ENCODE data around the gene RNF26.

DNA sequence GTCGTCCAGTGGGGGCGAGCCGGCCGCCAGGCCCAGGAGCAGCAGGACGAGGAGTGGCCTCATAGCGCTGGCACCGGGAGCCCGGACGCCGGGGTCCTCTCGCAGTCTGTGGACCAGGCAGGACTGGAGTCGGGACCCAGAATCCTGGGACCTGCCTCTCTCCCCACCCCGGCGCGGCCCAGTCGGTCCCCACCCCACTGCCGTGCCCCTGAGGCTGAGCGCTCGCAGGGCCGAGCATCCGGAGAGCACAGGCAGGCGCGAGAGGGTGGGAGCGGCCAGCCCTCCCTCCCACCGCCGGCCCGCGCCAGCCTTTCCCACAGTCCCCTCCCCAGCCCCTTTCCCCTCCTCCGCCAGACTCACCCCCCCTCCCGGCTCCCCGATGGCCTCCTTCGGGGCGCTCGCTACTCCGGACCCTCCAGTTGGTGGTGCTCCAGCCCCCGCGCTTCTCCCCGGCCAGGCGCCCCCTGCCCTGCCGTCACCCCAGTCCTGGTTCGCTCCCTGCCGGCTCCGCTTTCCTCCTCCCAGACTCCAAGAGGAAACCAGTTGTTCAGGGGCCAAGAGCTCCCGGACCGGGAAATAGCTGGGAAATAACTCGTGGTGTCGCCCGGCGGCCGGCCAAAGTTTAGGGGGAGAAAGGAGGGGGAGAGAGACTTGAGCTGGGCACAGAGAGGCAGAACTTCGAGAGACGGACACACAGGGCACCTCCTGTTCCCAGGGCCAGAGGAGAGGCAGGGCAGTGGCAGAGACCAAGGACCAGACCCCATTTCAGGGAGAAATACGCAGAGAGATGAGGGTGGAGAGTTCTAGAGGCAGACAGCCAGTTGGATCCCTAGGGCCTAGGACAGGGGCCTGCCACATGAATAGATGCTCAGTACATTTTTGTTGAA, 6.3 kb downstream of the RNF26 start, which contains the start of gene C1QTNF5:
- no peak for TF ChIP-seq SMC3 (IDR thresholded peaks at IDR 0.05; ENCODE audit: low read depth, low read length)
- no peak for TF ChIP-seq POLR2A (IDR thresholded peaks at IDR 0.05; ENCODE audit: low read depth, low read length)
- TF ChIP-seq RFX5 (IDR thresholded peaks at IDR 0.05; ENCODE audit: low read depth, low read length) = no peak
- TF ChIP-seq, protein P1, sequence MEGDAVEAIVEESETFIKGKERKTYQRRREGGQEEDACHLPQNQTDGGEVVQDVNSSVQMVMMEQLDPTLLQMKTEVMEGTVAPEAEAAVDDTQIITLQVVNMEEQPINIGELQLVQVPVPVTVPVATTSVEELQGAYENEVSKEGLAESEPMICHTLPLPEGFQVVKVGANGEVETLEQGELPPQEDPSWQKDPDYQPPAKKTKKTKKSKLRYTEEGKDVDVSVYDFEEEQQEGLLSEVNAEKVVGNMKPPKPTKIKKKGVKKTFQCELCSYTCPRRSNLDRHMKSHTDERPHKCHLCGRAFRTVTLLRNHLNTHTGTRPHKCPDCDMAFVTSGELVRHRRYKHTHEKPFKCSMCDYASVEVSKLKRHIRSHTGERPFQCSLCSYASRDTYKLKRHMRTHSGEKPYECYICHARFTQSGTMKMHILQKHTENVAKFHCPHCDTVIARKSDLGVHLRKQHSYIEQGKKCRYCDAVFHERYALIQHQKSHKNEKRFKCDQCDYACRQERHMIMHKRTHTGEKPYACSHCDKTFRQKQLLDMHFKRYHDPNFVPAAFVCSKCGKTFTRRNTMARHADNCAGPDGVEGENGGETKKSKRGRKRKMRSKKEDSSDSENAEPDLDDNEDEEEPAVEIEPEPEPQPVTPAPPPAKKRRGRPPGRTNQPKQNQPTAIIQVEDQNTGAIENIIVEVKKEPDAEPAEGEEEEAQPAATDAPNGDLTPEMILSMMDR (conservative IDR thresholded peaks at IDR 0.05; ENCODE audit: low read depth, low read length) = 0 out of 2 replicates have a peak, but pooled peaks have one; percentile 1
- TF ChIP-seq MXI1 (IDR thresholded peaks at IDR 0.05; ENCODE audit: borderline replicate concordance, low read depth, low read length) = no peak
- TF ChIP-seq MAFK (IDR thresholded peaks at IDR 0.05; ENCODE audit: low read depth, low read length) = no peak
- no peak for TF ChIP-seq RAD21 (IDR thresholded peaks at IDR 0.05; ENCODE audit: low read length)
- no peak for TF ChIP-seq BHLHE40 (IDR thresholded peaks at IDR 0.05; ENCODE audit: low read depth, low read length)
- no peak for TF ChIP-seq CEBPB (IDR thresholded peaks at IDR 0.05; ENCODE audit: low read depth, low read length)
- TF ChIP-seq, protein P2, sequence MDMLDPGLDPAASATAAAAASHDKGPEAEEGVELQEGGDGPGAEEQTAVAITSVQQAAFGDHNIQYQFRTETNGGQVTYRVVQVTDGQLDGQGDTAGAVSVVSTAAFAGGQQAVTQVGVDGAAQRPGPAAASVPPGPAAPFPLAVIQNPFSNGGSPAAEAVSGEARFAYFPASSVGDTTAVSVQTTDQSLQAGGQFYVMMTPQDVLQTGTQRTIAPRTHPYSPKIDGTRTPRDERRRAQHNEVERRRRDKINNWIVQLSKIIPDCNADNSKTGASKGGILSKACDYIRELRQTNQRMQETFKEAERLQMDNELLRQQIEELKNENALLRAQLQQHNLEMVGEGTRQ (IDR thresholded peaks at IDR 0.05; ENCODE audit: low read depth, low read length) = no peak

Measured in IMR-90 (cell line).